Embryonic facial prominence (tissue), 1 donor: ENCODE data around the gene RGS3.
"Not testable (repeated sequence)": the region's sequence is repeated elsewhere in the genome, so short reads cannot be mapped to it uniquely, and the experiment has no call there.

Source experiments
- DNase-seq: peaks from one replicate; pipeline ENCODE4 v3.0.0-alpha.2; 2016; ENCODE audit errors: extremely low spot score

The RGS3 gene

DNA sequence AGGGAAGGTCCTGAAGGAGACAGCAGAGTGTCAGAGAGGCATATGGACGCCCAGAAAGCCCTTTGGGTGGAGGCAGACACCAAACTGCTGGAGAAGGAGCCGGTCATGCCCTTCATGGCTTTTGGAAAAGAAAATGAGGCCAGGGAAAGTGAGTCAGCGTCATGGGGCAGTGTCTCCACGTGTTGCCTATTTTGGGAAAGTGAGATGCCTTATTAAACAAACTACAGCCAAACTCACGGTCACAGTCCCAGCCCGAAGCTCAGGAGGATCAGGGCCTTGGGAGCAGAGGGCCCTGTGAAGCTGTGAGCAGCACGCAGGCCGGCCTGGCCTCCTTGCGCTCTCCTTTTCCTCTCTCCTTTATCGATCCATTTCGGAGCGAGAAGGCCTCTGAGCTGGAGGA is 25.0 kb downstream of the RGS3 start:
- no peak for DNase-seq

DNA sequence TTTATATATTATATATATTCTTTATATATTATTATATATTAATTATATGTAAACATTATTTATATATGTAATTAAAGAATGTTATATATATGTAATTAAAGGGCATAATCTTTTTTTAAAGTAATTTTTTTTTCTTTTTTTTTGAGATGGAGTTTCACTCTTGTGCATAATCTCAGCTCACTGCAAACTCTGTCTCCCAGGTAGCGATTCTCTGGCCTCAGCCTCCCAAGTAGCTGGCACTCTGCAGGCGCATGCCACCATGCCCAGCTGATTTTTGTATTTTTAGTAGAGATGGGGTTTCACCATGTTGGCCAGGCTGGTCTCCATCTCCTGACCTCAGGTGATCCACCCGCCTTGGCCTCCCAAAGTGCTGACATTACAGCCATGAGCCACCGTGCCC is 27.6 kb downstream of the RGS3 start:
- not testable (repeated sequence) for DNase-seq

DNA sequence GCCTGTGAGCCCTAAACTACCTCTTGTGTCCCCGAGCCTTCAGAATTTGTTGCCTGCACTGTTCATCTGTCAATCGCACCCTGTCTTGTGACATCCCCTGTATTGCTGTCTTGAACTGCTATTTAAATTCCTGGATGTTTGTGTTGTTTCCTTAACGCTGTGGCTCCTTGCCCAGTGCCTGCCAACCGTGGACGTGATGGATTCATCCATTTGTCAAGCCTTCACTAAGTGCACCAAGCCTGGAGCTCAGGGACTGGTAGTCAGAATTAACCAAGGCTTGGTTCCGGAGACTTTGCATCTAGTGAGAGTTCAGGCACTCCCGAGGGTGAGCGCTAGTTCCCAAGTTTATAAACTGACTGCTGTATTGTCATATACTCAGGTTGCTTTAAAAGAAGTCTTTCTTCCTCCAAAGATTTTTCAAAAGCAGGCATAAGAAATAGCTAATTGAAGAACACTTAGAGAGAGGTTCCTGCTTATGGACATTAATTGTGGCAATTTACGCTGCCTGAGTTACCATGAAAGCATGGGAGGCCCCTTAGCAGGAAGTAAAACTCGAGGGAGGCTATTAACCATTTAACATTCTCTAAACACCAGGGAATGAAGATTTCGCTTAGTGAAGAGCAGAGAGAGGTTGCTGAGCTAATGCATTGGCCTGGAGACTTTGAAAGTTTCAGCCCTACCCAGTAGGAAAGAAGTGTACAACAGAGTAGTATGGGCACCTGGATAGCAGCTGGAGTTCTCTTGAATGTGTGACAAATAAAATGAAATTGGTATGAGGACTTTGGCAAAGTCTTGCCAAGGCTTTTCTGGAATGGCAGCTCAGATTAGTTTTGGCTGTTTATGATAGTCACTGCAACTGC is 29.0 kb downstream of the RGS3 start:
- no peak for DNase-seq

DNA sequence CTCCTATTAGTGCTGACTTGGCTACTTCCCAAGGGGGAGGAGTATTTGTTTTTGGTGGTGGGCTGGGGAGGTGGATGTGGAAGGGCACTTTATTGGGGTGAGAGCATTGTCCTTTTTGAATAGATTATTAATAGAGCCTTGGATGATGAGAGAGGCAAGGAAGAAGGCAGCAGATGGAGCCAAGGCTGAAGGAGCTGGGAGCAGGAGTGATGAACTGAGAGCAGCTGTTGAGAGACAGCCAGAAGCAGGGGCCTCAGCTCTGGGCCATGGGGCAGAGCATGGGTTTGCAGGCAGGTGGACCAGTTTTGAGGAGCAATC is 29.6 kb downstream of the RGS3 start:
- DNase-seq, result no peak

DNA sequence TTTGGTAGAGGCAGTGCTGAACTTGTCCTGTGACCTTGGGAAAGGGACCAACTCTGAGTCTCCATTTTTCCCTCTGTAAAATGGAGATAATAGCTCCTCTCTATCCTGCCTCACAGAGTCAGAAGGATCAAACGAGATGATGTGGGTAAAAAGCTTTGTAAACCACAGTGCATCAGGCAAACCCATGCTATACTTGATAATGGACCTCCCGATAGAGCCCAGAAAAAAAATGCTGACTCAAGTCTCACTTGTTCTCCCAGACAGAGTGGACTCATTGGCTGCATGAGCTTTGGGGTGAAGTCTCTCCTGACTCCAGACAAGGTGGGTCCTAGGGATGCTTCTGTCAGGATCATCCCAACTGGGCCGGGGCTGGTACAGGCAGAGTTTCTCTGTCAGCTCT is 32.0 kb downstream of the RGS3 start:
- no peak for DNase-seq

DNA sequence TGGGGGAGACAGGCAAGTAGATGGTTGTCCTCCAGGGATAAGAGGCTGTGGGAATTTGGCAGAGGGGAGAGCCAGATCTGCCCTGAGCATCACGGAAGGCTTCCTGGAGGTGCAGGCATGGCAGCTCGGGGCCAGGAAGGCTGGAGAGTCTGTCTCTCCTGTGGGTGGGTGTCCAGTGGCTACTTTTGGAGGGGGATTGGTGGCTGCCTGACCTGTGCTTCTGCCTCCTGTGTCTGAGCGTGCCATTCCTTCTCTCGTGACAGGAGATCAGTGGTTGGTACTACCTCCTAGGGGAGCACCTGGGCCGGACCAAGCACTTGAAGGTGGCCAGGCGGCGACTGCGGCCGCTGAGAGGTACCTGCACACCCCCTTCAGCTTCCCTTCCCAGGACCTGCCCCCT is 33.5 kb downstream of the RGS3 start:
- no peak for DNase-seq

DNA sequence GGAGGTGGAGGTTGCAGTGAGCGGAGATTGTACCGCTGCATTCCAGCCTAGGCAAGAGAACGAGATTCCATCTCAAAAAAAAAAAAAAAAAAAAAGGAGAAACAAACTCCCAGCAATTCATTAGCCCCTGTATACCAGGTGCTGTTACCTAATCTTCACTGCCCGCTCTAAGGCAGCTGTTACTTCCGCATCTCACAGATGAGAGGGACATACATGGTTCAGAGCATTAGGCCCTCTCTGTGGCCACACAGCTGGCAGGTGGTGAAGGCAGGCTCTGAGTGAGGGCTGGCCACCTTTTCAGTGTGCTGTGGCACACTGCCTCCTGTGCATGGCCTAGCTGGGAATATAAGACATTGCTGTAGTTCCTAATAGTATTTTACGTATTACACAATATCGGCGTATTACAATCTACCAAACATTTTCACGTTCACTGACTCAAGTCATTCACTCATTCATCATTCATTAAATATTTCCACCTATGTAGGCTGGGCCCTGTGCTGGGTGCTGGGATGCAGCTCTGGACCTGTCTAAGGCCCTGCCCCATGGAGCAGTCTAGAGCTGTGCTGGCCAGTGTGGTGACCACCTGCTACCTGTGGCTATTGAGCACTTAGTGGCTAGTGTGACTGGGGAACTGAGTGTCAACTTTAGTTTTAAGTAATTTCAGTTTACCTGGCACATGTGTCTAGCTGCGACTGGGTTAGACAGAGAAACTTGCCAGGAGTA is 35.8 kb downstream of the RGS3 start:
- DNase-seq, result no peak

DNA sequence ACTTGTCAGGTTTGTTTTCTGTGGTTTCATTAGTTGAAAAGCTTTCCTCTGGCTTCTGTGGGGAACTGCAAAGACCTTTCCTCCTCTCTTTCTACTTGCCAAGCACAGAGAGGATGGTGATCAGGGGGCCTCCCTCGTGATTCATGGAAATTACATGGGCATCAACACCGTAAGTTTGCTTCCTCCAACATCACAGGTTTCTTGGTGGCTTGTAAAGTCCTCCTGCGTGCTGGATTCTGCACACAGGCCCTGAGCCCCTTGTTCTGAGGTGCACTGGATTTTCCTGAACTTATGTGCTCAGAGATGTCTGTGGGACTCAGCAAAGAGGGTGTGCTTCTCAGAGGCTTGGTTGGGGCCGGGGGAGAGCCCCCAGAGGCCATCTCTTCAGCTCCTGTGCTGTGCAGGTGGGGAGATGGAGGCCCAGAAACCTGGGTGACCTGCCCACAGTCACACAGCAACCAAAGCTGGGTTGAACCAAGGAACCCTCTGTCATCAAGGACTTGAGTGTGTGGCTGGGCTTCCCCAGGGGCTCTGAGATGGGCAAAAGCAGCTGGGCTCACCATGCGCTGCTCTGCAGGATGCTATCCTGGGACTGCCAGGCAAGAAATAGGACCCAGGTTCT is 36.5 kb downstream of the RGS3 start:
- no peak for DNase-seq

DNA sequence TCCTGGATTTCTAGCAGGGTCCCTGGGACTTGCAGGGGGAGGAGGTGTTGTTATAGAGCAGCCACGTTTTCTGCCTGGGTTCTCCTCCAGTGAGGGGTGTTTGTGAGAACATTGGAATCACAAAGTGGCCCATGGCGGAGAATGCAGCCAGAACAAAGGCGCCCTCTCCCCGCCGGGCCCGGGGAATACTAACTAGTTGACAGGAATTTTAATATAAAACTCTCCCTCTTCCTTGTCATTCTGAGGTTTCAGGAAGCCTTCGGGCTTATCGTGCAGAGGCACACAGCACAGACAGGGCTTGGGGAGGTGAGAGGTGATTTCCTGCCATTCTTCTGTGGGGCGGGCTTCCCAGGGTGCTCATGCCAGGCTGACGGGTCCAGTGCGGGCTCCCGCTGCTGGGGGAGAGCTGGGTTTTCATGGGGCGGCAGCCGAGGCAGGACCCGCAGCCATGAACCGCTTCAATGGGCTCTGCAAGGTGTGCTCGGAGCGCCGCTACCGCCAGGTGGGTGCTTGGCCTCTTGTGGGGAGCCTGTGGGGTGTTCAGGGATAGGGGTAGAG is 37.7 kb downstream of the RGS3 start:
- no peak for DNase-seq

DNA sequence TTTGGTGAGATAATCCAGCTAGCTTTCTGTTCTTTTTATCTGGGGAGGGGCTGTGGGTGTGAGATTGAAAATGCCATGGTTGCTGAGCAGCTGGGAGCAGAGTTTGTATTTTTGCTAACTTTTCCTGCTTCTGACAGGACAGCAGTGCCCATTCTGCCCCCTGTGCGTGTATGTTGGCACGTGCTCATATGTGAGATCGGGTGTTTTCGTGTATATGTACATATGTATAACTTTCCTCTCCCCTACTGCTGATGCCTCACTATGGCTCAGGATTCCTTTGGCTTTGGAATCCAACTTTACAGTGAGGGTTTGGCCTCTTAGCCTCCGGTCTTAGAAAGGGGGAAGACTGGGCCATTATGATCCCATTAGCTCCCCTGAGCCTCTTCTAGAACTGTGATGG is 38.3 kb downstream of the RGS3 start:
- DNase-seq, result no peak

DNA sequence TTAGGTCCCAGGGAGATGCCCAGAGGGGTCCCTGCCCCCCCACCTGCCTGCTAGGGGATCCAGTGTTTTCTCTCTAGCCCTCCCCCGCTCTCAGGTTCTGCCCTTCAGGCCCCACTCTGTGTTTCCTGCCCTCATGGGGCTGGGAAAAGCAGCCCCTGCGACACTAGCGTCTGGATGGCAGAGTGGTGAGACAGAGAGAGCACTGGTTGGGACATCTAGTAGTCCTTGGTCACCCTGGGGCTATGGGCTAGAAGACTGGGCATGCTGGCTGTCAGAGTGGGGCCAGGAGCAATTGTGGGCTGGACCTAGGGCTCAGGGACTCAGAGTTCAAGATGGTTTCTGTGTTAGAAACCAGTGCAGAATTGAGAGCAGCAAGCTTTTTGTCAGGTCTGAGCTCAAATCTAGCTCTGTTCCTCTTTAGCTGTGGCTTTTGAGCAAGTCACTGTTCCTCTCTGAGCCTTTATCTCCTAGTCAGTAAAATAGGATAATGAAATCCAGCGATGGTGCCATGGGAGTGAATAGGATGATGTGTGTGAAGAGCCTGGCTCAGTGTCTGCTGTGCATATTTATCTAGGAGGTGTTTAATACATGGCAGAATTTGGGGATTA is 39.0 kb downstream of the RGS3 start:
- DNase-seq, result no peak

DNA sequence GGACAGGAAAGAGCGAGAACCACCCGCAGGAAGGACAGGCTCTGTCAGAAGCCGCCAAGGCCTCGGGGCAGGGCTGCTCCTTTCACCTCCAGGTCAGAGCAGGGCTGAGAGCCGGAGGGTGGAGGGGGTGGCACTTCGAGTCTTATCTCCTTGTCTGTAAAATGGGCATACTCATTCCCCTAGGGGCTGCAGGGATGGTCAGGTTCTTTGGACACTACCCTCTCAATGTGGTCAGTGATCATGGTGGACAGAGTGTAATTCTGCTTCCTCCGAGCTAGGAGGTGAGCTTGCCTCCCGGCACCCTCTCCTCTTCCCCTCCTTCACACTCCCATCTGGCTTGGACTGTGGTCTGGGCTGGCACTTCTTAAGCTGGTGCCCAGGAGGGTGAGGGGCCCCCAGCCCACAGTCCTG is 39.6 kb downstream of the RGS3 start:
- no peak for DNase-seq

DNA sequence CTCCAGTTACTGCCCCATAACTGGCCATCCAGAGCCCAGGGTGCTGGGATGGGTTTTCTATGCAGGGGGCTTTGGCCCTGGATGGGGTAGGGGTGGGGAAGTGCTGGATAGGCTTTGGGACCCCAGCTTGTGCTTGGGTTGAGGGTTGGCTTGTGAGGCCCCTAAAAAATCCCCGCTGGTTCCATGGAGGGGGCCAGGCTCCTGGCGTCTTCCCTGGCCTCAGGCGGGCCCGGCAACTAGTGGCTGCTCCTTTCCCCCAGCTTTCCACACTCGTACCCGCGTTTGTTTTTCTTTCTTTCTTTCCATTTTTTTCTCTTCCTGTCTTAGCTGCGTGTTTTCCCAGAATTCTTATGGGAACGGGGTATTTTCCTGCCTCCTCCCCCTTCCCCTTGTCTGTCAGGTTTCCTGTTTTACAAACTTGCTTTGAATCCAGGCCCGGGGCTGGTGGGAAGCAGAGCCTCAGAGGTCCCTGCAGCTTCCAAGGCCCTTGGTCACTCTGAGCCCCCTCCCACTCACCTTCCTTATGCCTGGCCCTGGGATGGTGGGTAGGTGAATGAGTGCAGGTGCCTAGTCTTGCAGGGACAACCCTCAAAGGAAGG is 40.2 kb downstream of the RGS3 start:
- no peak for DNase-seq

DNA sequence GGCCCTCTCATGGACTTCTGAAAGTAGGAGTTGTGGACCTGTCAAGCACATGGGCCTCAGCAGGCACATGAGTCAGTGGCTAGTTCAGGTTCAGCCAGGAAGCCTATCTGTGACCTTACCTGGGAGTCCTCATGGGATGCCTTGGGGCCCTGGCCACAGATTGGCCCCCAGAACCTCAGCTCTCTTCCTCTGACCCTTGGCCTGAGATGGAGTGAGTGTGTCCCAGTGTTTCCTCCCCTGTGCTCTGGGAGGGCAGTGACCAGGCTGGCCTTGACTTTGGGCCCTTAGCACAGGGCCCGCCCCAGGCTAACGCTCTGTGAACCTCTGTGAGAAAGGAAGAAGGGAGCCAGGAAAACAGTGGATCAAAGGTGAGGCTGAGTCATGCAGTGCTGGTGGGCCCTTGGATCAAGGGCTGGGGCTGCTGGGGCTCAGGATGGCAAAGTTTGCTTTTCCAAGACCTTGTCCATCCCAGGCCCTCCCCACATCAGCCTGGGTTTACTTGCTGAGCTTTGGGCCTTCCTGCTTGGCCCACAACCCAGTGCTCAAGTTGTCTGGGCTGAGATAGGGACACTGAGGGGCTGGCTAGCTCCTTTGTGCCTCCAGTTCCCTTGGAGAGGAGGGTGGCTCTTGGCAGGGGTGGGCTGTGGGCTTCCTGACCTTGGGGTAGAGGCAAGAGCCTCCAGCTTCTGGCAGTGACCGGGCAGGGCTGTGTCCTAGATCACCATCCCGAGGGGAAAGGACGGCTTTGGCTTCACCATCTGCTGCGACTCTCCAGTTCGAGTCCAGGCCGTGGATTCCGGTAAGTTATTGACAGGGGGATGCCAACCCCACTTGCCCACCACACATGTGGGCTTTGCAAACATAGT is 41.4 kb downstream of the RGS3 start:
- DNase-seq, result no peak

DNA sequence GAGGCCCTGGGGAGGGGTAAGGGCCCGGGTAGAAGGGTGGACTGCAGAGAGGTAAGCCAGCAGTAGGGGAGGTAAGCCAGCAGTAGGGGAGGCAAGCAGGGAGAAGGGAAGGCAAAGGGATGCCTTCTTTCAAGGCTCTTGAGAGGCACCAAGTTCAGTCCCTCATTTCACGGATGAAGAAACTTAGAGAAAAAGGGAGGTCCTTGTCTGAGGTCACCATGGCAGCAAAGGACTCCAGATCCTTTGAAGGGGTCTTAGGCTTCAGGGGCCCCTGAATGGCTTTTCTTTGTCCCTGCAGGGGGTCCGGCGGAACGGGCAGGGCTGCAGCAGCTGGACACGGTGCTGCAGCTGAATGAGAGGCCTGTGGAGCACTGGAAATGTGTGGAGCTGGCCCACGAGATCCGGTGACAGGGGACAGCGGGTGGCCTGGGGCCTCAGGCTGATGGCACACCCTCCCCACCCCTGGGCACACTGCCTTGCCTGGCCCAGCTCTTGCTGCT is 42.6 kb downstream of the RGS3 start:
- DNase-seq, result no peak

DNA sequence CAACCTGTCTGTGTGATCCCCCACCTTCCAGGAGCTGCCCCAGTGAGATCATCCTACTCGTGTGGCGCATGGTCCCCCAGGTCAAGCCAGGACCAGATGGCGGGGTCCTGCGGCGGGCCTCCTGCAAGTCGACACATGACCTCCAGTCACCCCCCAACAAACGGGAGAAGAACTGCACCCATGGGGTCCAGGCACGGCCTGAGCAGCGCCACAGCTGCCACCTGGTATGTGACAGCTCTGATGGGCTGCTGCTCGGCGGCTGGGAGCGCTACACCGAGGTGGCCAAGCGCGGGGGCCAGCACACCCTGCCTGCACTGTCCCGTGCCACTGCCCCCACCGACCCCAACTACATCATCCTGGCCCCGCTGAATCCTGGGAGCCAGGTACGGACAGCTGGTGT is 43.7 kb downstream of the RGS3 start:
- DNase-seq, result no peak

DNA sequence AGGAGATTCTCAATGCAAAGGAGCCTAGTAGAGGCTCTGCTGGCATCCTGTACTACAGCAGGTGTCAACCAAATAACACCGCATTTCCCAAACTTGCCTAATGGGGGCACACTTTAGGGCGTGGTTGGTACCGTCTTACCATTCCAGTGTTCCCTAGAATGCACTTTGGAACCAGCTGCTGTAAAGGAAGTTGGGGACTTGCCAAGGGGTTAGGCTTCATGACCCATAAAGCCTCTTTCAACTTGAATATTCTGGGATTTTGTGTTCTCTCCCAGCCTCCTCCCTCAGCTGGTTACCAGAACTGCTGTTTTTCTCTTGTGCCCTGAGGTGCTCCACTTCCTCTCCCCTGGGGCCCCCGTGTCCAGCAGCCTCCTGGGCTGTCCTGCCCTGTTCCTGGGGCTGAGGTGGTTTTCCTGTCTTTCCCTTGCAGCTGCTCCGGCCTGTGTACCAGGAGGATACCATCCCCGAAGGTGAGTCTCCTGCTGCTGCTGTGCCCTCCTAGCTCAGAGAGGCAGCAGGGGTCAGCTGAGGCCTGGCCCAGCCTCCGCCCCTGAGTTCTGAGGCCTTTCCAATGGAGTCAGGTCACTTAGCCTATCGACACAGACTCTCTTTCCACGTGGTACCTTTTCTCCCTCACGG is 44.7 kb downstream of the RGS3 start:
- no peak for DNase-seq

DNA sequence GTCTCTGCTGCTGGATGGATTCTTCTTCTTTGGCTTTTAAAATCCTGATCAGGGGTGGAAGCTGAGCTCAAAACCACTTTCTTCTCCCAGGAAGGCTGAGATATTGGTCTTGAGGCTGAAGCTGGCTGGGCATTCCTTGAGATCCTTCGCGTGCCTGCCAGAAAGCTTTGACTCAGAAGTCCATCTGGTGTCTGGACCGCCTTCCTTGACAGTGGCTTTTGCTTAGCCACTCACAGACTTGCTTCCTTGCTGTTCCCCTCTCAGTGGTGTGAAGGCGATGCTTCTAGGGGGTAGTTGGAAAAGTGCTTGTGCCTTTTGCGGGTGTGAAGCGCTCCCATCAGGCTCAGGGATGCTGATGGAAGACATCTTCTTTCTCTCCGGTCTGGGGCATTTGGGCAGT is 45.9 kb downstream of the RGS3 start:
- no peak for DNase-seq

DNA sequence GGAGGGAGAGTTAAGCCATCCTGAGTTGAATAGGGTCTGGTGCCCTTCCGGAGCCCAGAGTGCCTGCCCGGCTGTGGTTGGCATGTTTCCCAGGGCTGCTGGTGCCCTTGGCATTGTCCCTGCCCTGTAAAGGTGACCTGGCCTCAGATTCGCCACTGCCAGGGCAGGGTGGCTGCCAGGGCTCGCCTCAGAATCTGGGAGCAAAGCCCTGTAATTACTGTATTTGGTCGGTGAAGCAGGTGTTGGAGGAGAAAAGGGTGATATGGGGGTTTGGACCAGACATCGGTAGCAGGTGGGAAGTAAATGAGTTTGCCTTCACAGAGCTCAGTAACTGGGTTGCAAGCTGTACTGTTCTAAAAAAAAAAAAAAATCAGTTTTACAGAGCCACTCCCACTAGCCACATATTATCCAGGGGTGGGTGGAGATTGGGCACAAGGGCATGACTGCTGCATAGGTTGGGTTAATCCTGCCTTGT is 47.6 kb downstream of the RGS3 start:
- DNase-seq, result no peak
